Gastrocnemius medialis (tissue), 4 donors: Measurements from ENCODE around the gene APP. TPM values are rescaled to one million over a fixed set of nuclear protein-coding genes. Genes with fewer than 3 reads are reported as not detected.
A peak's percentile ranks its signal among the peaks of the same experiment; 100 is the strongest.

ENCODE experiments used
- ATAC-seq, 2 donors: fragments of 150-250 bp; one replicate each; pipeline ENCODE4 v1.9.1; 2016
- DNase-seq, 2 donors: peaks; one replicate each; pipeline ENCODE4 v3.0.0-alpha.2; 2019
- H3K27ac ChIP-seq, 4 donors: fragments of 200-600 bp; sonication (generic); 1 replicate in 1 of 4; 2 replicates in 3 of 4; pipeline ENCODE4 v1.5.1; 2016 to 2018; ENCODE audit warnings: mild to moderate bottlenecking in 2 of 4, moderate library complexity in 1 of 4
- H3K27me3 ChIP-seq, 3 donors: fragments of 200-600 bp; sonication (generic) in 2 of 3; 1 replicate in 1 of 3; 2 replicates in 2 of 3; pipeline versions ENCODE4 v1.5.1 to v1.6.0; 2016 to 2019; ENCODE audit warnings: mild to moderate bottlenecking in 1 of 3, moderate library complexity in 1 of 3
- H3K36me3 ChIP-seq, 2 donors: fragments of 200-600 bp; sonication (generic) in 1 of 2; one replicate each; pipeline ENCODE4 v1.5.1; 2017 to 2018
- H3K4me1 ChIP-seq, 2 donors: fragments of 200-600 bp; sonication (generic) in 1 of 2; one replicate each; pipeline ENCODE4 v1.5.1; 2016 to 2017; ENCODE audit warnings: mild to moderate bottlenecking in 2 of 2
- H3K4me3 ChIP-seq, 4 donors: fragments of 200-600 bp; sonication (generic) in 3 of 4; 1 replicate in 1 of 4; 2 replicates in 3 of 4; pipeline ENCODE4 v1.5.1; 2016 to 2019; ENCODE audit warnings: mild to moderate bottlenecking in 2 of 4
- H3K9me3 ChIP-seq, 3 donors: fragments of 200-600 bp; sonication (generic) in 2 of 3; 1 replicate in 1 of 3; 2 replicates in 2 of 3; pipeline ENCODE4 v1.5.1; 2016 to 2019
- POLR2A ChIP-seq, 2 donors: fragments of 450-650 bp; IDR thresholded peaks; one replicate each; pipeline ENCODE4 v1.6.1; 2017; ENCODE audit warnings: antibody characterized with exemption in 2 of 2, mild to moderate bottlenecking in 2 of 2, moderate library complexity in 2 of 2
- in situ Hi-C, 4 donors: fragments of 200-750 bp; cut with MboI; loops; one replicate each; pipeline versions ENCODE4 v1.15.0 to v1.8.0; 2017; ENCODE audit warnings: low sequenced_read_pairs in 4 of 4
- intact Hi-C: fragments of 100-400 bp; cut with DNase I; formaldehyde crosslinking; loops from one replicate; pipeline ENCODE4 v1.15.1; 2023; ENCODE audit warnings: low total_unique reads
- total RNA-seq, 4 donors: library from RNA; depleted of rRNA; stranded (reverse); fragments of >200 nt; gene quantifications; one replicate each; pipeline versions ENCODE4 v1.1.0 to v1.2.3, GENCODE V29; 2016
- TF ChIP-seq, protein P1 (sequence below), 5 experiments: fragments of 450-650 bp in 3 of 5; fragments of 200-600 bp in 2 of 5; sonication (generic) in 2 of 5; IDR thresholded peaks in 4 of 5; conservative IDR thresholded peaks in 1 of 5; 1 replicate in 4 of 5; 2 replicates in 1 of 5; pipeline ENCODE4 v1.5.1; 2016 to 2019; ENCODE audit warnings: antibody characterized with exemption in 5 of 5, mild to moderate bottlenecking in 3 of 5, moderate library complexity in 3 of 5

The APP gene
- total RNA-seq, 4 donors from 2014 or later = 45.8 to 73.2 (median 70.1) TPM

DNA sequence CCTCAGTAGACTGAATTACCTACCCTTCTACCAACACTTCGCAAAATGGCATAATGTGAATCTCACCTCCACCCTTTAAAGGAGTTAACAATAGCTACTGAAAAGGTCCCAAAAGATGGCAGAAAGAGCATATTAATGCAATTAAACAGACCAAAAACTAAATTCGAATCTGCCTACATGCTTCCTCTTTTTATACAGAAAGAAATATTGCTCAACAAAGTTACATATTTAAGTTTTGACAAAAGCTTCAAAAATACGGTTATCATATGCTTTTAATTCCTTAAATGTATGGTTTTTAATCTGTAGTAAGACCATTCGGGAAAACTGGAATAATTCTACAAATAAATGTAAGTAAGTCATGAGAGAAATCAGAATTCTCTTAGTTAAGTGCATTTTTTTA lies 2.2 kb downstream of the APP start:
- TF ChIP-seq POLR2A (IDR thresholded peaks at IDR 0.05) = no peak
- TF ChIP-seq, protein P1, sequence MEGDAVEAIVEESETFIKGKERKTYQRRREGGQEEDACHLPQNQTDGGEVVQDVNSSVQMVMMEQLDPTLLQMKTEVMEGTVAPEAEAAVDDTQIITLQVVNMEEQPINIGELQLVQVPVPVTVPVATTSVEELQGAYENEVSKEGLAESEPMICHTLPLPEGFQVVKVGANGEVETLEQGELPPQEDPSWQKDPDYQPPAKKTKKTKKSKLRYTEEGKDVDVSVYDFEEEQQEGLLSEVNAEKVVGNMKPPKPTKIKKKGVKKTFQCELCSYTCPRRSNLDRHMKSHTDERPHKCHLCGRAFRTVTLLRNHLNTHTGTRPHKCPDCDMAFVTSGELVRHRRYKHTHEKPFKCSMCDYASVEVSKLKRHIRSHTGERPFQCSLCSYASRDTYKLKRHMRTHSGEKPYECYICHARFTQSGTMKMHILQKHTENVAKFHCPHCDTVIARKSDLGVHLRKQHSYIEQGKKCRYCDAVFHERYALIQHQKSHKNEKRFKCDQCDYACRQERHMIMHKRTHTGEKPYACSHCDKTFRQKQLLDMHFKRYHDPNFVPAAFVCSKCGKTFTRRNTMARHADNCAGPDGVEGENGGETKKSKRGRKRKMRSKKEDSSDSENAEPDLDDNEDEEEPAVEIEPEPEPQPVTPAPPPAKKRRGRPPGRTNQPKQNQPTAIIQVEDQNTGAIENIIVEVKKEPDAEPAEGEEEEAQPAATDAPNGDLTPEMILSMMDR (IDR thresholded peaks at IDR 0.05 in 4 of 5, conservative IDR thresholded peaks at IDR 0.05 in 1 of 5) = no peak
- peak overlapping the region; percentile 78 to 82 (median 82) for H3K27ac ChIP-seq
- H3K4me3 ChIP-seq = peak overlapping the region; percentile 12 to 79 (median 72)
- ATAC-seq (no peak), DNase-seq (no peak)
- H3K9me3 ChIP-seq = no peaks in the 10 kb centered on the region
- H3K4me1 ChIP-seq = peaks cover 3 to 20% of the 10 kb centered on the region in 2 donors
- in situ Hi-C loops = loop anchor here in 2 of 4 donors (5.0 to 10.0 kb wide), 2 partner anchors 271 to 274 kb away; no protein-coding TSS in a partner anchor
- peaks cover 5 to 24% (median 18%) of the 10 kb centered on the region in 3 donors for H3K27me3 ChIP-seq
- intact Hi-C loops = no loop called here
- H3K36me3 ChIP-seq = no peaks in the 10 kb centered on the region

DNA sequence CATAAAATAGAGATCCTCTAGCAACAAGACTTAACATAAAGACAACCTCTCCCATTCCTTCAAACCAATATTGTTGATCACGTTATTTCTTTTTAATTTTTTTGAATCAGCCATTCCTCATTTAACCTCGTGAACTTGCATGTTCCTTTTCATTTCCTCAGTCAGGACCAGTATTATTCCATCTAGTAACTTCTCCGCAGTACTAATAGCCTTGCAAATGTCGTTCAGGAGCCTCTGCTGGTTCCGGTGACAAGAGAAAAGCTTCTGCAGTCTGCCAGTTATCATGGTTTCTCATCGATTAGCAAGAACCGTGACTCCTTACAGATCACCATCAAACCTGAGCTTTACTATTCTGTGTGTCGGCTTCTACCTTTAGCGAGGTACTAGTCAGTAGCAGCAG lies 3.0 kb downstream of the APP start:
- Histone ChIP-seq H3K9me3 (no peaks in the 10 kb centered on the region), H3K4me1 (peaks cover 3 to 20% of the 10 kb centered on the region in 2 donors), H3K36me3 (no peaks in the 10 kb centered on the region), H3K27ac (peak overlapping the region; percentile 78 to 82 (median 82)), H3K4me3 (peak overlapping the region; percentile 12 to 76 (median 15)), H3K27me3 (peaks cover 5 to 24% (median 18%) of the 10 kb centered on the region in 3 donors)
- intact Hi-C loops = no loop called here
- in situ Hi-C loops = loop anchor here in 2 of 4 donors (5.0 to 10.0 kb wide), 2 partner anchors 270 to 273 kb away; no protein-coding TSS in a partner anchor
- TF ChIP-seq POLR2A (IDR thresholded peaks at IDR 0.05) = no peak
- TF ChIP-seq, protein P1 (IDR thresholded peaks at IDR 0.05 in 4 of 5, conservative IDR thresholded peaks at IDR 0.05 in 1 of 5) = no peak
- DNase-seq = no peak
- ATAC-seq = no peak

DNA sequence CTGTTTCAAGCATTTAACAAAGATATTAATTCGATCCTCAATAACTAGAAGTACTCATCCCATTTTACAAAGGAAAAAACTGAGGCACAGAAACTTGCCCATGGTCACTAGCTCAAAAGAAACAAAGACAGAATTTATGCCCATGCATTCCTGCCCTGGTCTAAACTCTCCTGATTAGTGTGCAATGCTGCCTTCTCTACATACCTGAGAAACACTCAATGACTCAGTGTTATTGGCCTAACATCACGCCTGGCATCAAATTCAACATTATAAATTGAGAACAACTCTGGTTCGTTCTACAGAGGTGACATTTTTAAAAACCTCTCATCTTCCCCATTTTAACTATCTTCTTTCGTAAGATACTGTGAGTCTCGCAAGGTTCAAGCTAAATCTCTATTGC lies 5.2 kb downstream of the APP start:
- intact Hi-C loops (no loop called here), in situ Hi-C loops (loop anchor here in 2 of 4 donors (5.0 to 10.0 kb wide), 2 partner anchors 268 to 271 kb away; no protein-coding TSS in a partner anchor)
- no peaks in the 10 kb centered on the region for H3K9me3 ChIP-seq
- no peak overlapping the region for H3K27ac ChIP-seq
- ATAC-seq = no peak
- TF ChIP-seq, protein P1 (IDR thresholded peaks at IDR 0.05 in 4 of 5, conservative IDR thresholded peaks at IDR 0.05 in 1 of 5) = no peak
- no peak for TF ChIP-seq POLR2A (IDR thresholded peaks at IDR 0.05)
- peaks cover 4 to 24% (median 18%) of the 10 kb centered on the region in 3 donors for H3K27me3 ChIP-seq
- no peak overlapping the region for H3K4me3 ChIP-seq
- peaks cover 4 to 20% of the 10 kb centered on the region in 2 donors for H3K4me1 ChIP-seq
- no peak for DNase-seq
- H3K36me3 ChIP-seq = no peaks in the 10 kb centered on the region

DNA sequence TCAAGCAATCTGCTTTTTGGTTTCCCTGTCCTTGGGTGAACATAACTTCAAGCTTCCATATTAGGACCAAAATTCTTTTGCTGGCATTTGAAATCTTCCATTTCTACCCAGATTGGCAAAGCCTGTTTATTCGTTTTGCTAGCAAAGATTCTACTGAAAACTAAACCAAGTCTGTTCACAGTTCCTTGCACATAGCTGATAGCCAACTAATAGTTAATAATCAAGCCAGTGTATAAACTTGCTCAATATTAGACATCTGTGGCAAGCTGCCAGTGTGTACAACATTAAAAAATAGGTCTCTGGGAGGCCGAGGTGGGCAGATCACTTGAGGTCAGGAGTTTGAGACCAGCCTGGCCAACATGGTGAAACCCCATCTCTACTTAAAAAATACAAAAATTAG lies 6.3 kb downstream of the APP start:
- in situ Hi-C loops (loop anchor here in 1 of 4 donors (10.0 kb wide), 1 partner anchor 270 kb away; no protein-coding TSS in a partner anchor), intact Hi-C loops (no loop called here)
- Histone ChIP-seq H3K4me1 (peaks cover 4 to 14% of the 10 kb centered on the region in 2 donors), H3K27me3 (peaks cover 0 to 13% (median 10%) of the 10 kb centered on the region in 3 donors), H3K9me3 (no peaks in the 10 kb centered on the region), H3K27ac (no peak overlapping the region), H3K36me3 (no peaks in the 10 kb centered on the region), H3K4me3 (no peak overlapping the region)
- ATAC-seq = no peak
- no peak for TF ChIP-seq POLR2A (IDR thresholded peaks at IDR 0.05)
- TF ChIP-seq, protein P1 (IDR thresholded peaks at IDR 0.05 in 4 of 5, conservative IDR thresholded peaks at IDR 0.05 in 1 of 5) = no peak
- no peak for DNase-seq
